ENCODE data around the gene NRM. TPM values are rescaled to one million over a fixed set of nuclear protein-coding genes. Genes with fewer than 3 reads are reported as not detected.

The NRM gene
- total and polyA plus RNA-seq, 2 of the 13 experiments (the other 11 are each of a cell fraction or from before 2014, with no cell fraction given): 12.5 to 16.0 TPM

DNA sequence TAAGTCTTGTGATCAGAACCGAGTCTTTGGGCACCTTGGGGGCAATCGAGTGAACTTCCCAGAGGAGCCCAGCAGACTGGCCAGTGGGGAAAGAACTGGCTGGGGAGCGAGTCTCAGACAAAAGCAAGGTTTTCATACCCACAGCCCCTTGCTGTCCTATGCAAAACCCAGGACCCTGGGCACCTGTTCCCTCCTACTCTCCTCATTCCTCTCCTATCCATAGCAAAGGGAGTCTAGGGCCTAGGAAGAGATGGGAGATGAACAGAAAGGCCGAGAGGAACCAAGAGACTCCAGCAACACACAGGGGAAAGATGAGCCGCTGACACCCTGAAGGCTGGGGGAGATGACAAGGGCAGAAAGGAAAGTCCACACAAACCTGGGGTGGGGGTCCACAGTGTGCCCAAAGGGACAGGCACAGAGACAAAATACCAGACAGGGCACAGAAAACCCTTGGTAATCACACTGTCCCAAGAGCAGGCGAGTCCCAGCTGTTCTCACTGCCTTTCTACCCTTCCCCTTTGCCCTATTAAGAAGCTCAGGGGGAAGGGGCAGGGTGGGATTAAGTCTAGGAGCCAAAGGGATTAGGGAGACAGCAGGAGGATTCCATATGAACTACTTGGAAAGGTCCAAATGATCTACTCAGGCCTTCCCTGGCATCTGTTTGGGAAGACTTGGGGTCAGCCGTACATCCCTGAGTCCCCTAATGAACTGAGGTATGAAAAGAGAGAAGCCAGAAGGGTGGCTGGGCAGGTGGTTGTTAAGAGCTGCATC, 10.8 kb downstream of the NRM start:
- no peak; the same call in none of the 3 replicates for ATAC-seq
- no peak for FAIRE-seq
- CTCF ChIA-PET (ENCODE audit: low intra/inter-chr PET ratio, low total read pairs): interaction anchor here (1.5 to 3.8 kb wide), 2 partner anchors 42 to 51 kb away, joined by 4 to 130 read pairs; no protein-coding TSS in a partner anchor
- POLR2A ChIA-PET: interaction anchor here (0.7 to 4.7 kb wide), 11 partner anchors 13 to 85 kb away, joined by 3 to 92 read pairs (median 6); partner anchors contain the start of genes MDC1, MRPS18B, PPP1R10 and TUBB
- peak overlapping the region; percentile 88 for H3K4me2 ChIP-seq (ENCODE audit: low read depth, low read length)
- H3K4me3 ChIP-seq (replicated peaks in 1 of 3; ENCODE audit: insufficient read depth in 1 of 3, low read depth in 2 of 3, low read length in 3 of 3): peak overlapping the region in 2 of 3 experiments; percentile 43 to 66; a peak in 4 of 6 replicates
- H2AFZ ChIP-seq (ENCODE audit: low read length): no peak overlapping the region
- intact Hi-C loops (cut with micrococcal nuclease; ENCODE audit: unreplicated experiment): loop anchor here (1.0 to 10.0 kb wide), 6 partner anchors 37 to 197 kb away; partner anchors contain the start of genes FLOT1 and MDC1
- peak overlapping the region; percentile 33; the same call in 1 of the 2 replicates for H3K9ac ChIP-seq (ENCODE audit: insufficient read depth, low read depth, low read length)
- H3K36me3 ChIP-seq (replicated peaks in 1 of 2; ENCODE audit: control insufficient read depth in 1 of 2, insufficient read depth in 2 of 2, low read length in 2 of 2): 0 out of 5 replicates have a peak, but pooled peaks cover 0 to 1% of the 10 kb centered on the region in 2 experiments
- no peaks in the 10 kb centered on the region for H3K9me3 ChIP-seq (ENCODE audit: low read length)
- in situ Hi-C loops (cut with HindIII; ENCODE audit: extremely low pct_ligation_motif_present, low pct_unique_long_range_greater_than_20kb): loop anchor here (5.0 to 25.0 kb wide), 2 partner anchors 42 to 407 kb away; partner anchors contain the start of gene TUBB
- no peak for DNase-seq (ENCODE audit: low spot score)
- H3K27me3 ChIP-seq (ENCODE audit: control insufficient read depth in 1 of 2, insufficient read depth in 2 of 2, low read length in 2 of 2): no peaks in the 10 kb centered on the region
- no peaks in the 10 kb centered on the region for H3K79me2 ChIP-seq (ENCODE audit: insufficient read depth, low read length)
- peak overlapping the region; percentile 32 for H3K27ac ChIP-seq (ENCODE audit: extremely low read length, insufficient read depth, low read length)
- no TSS peak for BruUV-seq (replicated peaks)
- TF ChIP-seq SALL1 (CRISPR knock-in tag; IDR thresholded peaks at IDR 0.05) (peak; percentile 10; the same call in 1 of the 2 replicates), ZNF124 (CRISPR knock-in tag; IDR thresholded peaks at IDR 0.05) (no peak), ASH2L (IDR thresholded peaks at IDR 0.05; ENCODE audit: insufficient read length, low read depth, low read length) (peak; percentile 7), DR1 (CRISPR knock-in tag; IDR thresholded peaks at IDR 0.05) (no peak), FOSL2 (CRISPR knock-in tag; IDR thresholded peaks at IDR 0.05) (no peak), SNAPC2 (CRISPR knock-in tag; IDR thresholded peaks at IDR 0.05) (no peak), ZNF12 (CRISPR knock-in tag; IDR thresholded peaks at IDR 0.05) (no peak), ZSCAN25 (CRISPR knock-in tag; IDR thresholded peaks at IDR 0.05) (0 out of 2 replicates have a peak, but pooled peaks have one; percentile 9), ZNF205 (CRISPR knock-in tag; IDR thresholded peaks at IDR 0.05) (no peak), MBD4 (IDR thresholded peaks at IDR 0.05; ENCODE audit: borderline replicate concordance, low read length) (no peak), NR2C2 (CRISPR knock-in tag; IDR thresholded peaks at IDR 0.05; ENCODE audit: borderline replicate concordance) (no peak), ZNF501 (CRISPR knock-in tag; IDR thresholded peaks at IDR 0.05) (0 out of 2 replicates have a peak, but pooled peaks have one; percentile 4)
- no peaks in the 10 kb centered on the region for H4K20me1 ChIP-seq (ENCODE audit: insufficient read depth, low read length)
- 72% methylated on average over 7 of the region's 7 CpGs for WGBS (ENCODE audit: low lambda C conversion rate)
- H3K4me1 ChIP-seq (ENCODE audit: insufficient read depth, low read length): peaks cover 47% of the 10 kb centered on the region

Data from HepG2 (cell line).